ENCODE results near the gene ZNF385C.
"Not testable (repeated sequence)": the region's sequence is repeated elsewhere in the genome, so short reads cannot be mapped to it uniquely, and the experiment has no call there.

Gene ZNF385C

GRCh38 chr17:42025191-42025579 is 73.1 kb downstream of the ZNF385C start:
- in situ Hi-C loops (cut with MboI; ENCODE audit: low sequenced_read_pairs) = no loop called here

- in situ Hi-C loops (cut with MboI; ENCODE audit: low sequenced_read_pairs) = no loop called here
Measured at GRCh38 chr17:42023524-42024349, 74.5 kb downstream of the ZNF385C start.

GRCh38 chr17:42020845-42021244 is 77.4 kb downstream of the ZNF385C start:
- in situ Hi-C loops (cut with MboI; ENCODE audit: low sequenced_read_pairs) = not testable (repeated sequence)

DNA sequence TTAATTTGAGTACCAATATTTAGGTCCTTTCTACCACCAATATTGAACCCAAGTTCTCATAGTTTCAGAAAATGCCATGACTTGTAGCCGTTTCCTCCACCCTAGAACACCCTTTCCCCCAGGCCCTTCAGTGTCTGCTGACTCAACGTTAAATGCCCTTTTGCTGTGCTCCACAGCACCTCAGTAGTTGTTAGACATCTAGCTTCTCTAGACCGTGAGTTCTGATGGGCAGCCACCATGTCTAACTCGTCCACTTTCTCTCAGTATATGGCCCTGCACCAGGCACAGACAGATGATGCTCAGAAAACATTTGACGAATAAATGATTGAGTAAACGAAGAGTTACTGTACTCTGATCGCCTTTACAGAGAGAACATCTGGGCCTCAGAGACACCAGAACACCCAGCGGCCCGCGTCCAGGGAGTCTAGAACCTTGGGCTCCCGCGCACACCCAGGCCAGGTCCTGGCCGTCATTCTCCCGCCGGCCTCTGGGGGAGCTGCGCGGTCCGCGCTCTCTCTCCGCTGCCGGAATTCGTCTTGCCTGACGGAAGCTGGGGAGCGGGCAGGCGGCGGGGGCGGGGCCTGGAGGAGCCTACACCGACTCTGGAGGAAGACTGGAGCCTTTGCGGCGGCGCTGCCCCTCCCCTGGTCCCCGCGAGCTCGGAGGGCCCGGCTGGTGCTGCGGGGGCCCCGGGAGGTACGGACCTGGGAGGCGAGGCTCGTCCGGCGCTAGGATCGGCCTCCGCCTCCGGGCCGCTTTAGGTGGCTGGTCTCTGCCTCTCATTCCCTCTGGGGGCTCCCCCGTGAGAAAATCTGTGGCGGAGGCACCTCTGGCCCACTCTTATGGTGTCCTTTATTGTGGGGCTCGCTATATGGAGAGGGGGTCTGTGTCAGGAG is 78.5 kb downstream of the ZNF385C start, which contains the start of gene NKIRAS2:
TSS of gene NKIRAS2 (plus strand) at position 582 of the 896 bp plus-strand sequence. CDS start 1,488 bp downstream, outside the sequence.
- in situ Hi-C loops (cut with MboI; ENCODE audit: low sequenced_read_pairs) = no loop called here

DNA sequence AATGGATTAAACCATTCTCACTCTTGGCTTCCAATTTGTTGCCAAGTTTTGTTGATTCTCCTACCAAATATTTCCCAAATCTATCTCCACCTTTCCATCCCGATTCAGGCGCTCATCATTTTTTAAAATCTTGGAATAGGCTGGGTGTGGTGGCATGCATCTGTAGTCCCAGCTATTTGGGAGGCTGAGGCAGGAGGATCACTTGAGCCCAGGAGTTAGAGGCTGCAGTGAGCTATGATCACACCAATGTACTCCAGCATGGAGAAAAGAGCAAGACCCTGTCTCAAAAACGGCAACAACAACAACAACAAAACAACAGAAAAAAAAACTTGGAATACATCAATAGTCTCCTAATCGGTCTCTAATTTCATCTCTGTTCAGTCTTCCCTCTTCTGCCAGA is 79.3 kb downstream of the ZNF385C start:
- in situ Hi-C loops (cut with MboI; ENCODE audit: low sequenced_read_pairs) = no loop called here

- in situ Hi-C loops (cut with MboI; ENCODE audit: low sequenced_read_pairs) = no loop called here
Measured at GRCh38 chr17:42018339-42018738, 79.9 kb downstream of the ZNF385C start.

- in situ Hi-C loops (cut with MboI; ENCODE audit: low sequenced_read_pairs) = no loop called here
Measured at GRCh38 chr17:42017866-42018200, 80.4 kb downstream of the ZNF385C start.

DNA sequence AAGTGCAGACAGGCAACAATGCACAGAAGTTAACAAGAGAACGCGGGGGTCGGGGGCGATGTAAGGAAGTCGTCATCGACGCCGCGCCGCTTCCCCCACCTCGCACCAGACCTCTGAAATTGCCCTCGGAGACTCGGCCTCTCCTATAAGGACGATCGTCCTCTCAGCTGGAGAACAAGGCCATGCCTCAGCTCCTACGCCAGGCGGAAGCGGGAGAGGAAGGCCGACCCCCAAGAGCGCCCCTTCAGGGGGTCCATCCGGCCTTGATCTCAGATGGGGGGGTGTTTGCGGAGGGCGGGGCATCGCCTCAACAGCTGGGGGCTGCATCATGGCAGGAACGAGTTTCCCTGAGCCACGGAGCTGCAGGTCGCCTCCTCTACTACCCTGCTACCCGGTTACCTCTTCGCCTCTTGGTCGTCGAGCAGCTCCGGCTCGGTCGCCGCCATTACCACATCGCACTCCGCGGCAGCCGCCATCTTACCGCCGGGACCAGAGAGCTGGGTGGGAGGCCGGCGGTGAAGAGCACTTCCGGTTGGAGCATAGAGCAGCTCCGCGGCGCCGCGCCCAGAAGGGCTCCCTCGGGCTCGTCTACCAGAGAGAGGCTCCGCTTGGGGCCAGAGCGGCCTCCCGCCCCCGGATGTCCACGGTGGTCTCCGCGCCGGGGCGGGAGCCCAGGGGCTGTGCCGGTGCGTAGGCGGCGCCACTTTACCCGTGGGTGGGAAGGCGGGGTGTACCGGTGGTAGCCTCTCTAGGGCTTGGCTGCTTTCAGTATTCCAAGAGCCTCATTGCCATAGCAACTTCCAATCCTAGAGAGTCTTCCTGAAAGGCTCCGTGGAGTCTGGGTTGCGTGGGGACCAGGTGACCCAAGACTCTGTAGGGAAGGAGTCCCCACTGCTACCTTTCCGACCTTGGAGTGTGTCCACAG is 81.1 kb downstream of the ZNF385C start, which contains the start of gene DNAJC7:
TSS of gene DNAJC7 (minus strand) at position 499 of the 925 bp plus-strand sequence. CDS start at position 476, 23 bp downstream.
- in situ Hi-C loops (cut with MboI; ENCODE audit: low sequenced_read_pairs) = no loop called here

GRCh38 chr17:42016411-42016831 is 81.9 kb downstream of the ZNF385C start:
- in situ Hi-C loops (cut with MboI; ENCODE audit: low sequenced_read_pairs) = no loop called here

GRCh38 chr17:42013740-42014139 is 84.5 kb downstream of the ZNF385C start:
- in situ Hi-C loops (cut with MboI; ENCODE audit: low sequenced_read_pairs) = not testable (repeated sequence)

DNA sequence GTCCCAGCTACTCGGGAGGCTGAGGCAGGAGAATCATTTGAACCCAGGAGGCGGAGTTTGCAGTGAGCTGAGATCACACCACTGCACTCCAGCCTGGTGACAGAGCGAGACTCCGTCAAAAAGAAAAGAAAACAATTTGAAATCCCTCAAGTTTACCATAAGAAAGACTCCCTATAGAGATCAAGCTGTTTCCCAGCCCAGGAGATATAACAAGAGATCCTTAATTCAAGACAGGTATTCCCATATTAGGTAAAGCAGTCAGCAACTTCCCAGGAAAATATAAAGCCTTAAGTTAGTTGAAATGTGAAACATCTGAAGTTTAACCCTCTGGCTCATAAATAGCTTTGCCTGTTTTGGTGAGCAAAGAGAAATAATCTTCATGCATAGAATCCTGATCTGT is 85.9 kb downstream of the ZNF385C start:
- in situ Hi-C loops (cut with MboI; ENCODE audit: low sequenced_read_pairs) = not testable (repeated sequence)

- in situ Hi-C loops (cut with MboI; ENCODE audit: low sequenced_read_pairs) = no loop called here
Measured at GRCh38 chr17:42010898-42011516, 87.3 kb downstream of the ZNF385C start.

DNA sequence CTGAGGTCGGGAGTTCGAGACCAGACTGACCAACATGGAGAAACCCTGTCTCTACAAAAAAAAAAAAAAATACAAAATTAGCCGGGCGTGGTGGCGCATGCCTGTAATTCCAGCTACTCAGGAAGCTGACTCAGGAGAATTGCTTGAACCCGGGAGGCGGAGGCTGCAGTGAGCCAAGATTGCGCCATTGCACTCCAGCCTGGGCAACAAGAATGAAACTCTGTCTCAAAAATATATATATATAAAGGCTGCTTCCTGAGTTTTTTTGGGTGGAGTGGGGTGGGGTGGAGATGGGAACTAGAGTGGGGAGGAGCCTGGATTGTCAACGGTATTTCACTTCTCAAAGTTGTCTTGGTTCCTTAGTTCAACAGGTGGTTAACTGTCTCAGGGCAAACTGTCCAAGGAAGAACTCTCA is 88.0 kb downstream of the ZNF385C start:
- in situ Hi-C loops (cut with MboI; ENCODE audit: low sequenced_read_pairs) = not testable (repeated sequence)

DNA sequence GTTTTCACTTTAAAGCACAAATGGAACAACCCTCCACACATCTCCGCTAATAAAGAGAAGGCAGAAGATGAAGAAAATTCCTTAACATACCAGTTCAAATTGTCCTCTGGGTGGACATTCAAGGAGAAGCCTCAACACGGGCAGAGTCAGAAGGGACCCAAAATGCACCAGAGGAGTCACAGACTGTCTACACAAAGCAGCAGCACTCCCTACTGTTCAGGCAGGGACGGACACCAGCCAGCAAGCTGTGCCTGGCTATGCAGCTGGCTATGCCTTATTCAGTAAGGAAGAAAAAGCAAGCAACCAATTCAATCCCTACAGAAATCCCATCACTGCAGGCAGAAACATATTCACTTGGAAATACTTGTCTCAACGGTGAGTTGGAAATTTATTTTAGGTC is 89.1 kb downstream of the ZNF385C start:
- in situ Hi-C loops (cut with MboI; ENCODE audit: low sequenced_read_pairs) = no loop called here

GRCh38 chr17:42005166-42005565 is 93.1 kb downstream of the ZNF385C start:
- in situ Hi-C loops (cut with MboI; ENCODE audit: low sequenced_read_pairs) = no loop called here

GRCh38 chr17:42002792-42003301 is 95.4 kb downstream of the ZNF385C start:
- in situ Hi-C loops (cut with MboI; ENCODE audit: low sequenced_read_pairs) = no loop called here

DNA sequence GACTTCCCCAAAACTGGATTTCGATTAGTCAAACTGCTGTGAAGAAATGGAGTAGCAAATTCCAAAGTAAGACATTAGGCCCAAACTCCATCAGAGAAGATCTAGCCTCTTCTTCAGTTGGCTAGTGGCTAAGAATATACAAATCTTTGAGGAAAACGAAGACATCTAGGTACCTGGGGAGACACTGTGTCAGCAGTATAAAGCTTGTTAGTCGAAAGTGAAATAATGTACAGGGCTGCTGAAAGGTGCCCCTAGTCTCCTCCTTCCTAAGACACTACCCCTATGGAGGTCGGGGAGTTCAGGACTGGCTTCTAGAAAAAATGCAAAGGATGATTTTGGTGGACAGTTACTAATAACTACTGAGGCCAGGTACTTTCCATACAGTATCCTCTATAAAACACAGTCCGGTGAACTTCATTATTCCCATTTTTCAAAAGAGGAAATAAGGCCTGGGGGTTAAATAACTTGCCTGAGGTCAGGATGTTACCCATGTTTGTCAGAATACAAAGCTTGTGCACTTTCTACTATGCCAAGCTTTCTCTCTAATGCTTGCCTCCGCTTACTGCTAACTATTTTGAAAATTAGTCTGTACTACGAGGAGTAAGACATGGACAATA is 96.0 kb downstream of the ZNF385C start:
- in situ Hi-C loops (cut with MboI; ENCODE audit: low sequenced_read_pairs) = no loop called here

- in situ Hi-C loops (cut with MboI; ENCODE audit: low sequenced_read_pairs) = no loop called here
Measured at GRCh38 chr17:42001729-42002128, 96.5 kb downstream of the ZNF385C start.

GRCh38 chr17:42000413-42001133 is 97.7 kb downstream of the ZNF385C start:
- in situ Hi-C loops (cut with MboI; ENCODE audit: low sequenced_read_pairs) = no loop called here

All from HL-60/S4 (cell line).